Peyer's patch (tissue), 4 donors: ENCODE results near the gene ADK.

Experiments
- POLR2A ChIP-seq, 2 donors: fragments of 450-650 bp; IDR thresholded peaks; one replicate each; pipeline ENCODE4 v1.5.1; 2017; ENCODE audit warnings: antibody characterized with exemption in 2 of 2, mild to moderate bottlenecking in 2 of 2, moderate library complexity in 2 of 2
- TF ChIP-seq, protein P1 (sequence below), 6 experiments: fragments of 450-650 bp in 4 of 6; fragments of 200-600 bp in 2 of 6; sonication (generic) in 1 of 6; IDR thresholded peaks; one replicate each; pipeline ENCODE4 v1.5.1; 2017 to 2019; ENCODE audit warnings: antibody characterized with exemption in 6 of 6, mild to moderate bottlenecking in 3 of 6, moderate library complexity in 1 of 6

DNA sequence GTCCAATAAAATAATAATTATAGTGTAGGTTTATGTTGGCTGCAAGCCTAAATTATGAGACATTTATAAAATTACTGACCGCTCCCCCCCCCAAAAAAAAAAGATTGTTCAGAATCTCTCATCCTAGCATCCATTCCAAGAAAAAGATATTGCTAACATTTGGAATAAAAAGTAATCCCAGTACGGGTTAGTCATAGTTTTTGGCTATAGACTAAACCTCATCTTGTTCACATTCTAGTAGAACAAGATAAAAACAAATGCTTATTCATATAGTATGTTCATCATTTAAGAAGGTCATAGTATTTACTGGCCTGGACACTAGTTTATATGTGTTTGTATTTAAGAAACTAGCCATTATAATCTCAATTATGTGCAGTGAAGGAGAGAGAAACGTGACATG, 44.0 kb downstream of the ADK start:
- TF ChIP-seq, protein P1, sequence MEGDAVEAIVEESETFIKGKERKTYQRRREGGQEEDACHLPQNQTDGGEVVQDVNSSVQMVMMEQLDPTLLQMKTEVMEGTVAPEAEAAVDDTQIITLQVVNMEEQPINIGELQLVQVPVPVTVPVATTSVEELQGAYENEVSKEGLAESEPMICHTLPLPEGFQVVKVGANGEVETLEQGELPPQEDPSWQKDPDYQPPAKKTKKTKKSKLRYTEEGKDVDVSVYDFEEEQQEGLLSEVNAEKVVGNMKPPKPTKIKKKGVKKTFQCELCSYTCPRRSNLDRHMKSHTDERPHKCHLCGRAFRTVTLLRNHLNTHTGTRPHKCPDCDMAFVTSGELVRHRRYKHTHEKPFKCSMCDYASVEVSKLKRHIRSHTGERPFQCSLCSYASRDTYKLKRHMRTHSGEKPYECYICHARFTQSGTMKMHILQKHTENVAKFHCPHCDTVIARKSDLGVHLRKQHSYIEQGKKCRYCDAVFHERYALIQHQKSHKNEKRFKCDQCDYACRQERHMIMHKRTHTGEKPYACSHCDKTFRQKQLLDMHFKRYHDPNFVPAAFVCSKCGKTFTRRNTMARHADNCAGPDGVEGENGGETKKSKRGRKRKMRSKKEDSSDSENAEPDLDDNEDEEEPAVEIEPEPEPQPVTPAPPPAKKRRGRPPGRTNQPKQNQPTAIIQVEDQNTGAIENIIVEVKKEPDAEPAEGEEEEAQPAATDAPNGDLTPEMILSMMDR (IDR thresholded peaks at IDR 0.05), result no peak
- TF ChIP-seq POLR2A (IDR thresholded peaks at IDR 0.05), result no peak
